GM23248 (cell line): ENCODE measurements around the gene ZNF175. TPM values are rescaled to one million over a fixed set of nuclear protein-coding genes. Genes with fewer than 3 reads are reported as not detected.

ENCODE experiments used
- DNase-seq: peaks from one replicate; pipeline ENCODE4 v3.0.0-alpha.2; 2015
- H2AFZ ChIP-seq: fragments of 200-600 bp; sonication (generic); 2 replicates; pipeline ENCODE4 v1.6.1; 2016; ENCODE audit warnings: antibody characterized with exemption
- H3F3A ChIP-seq: fragments of 200-600 bp; sonication (generic); 2 replicates; pipeline ENCODE4 v1.6.1; 2016; ENCODE audit warnings: mild to moderate bottlenecking, antibody characterized with exemption, mixed run types; ENCODE audit not compliant: insufficient read depth
- H3K27ac ChIP-seq: fragments of 200-600 bp; sonication (generic); 2 replicates; pipeline ENCODE4 v1.5.1; 2016; ENCODE audit warnings: mild to moderate bottlenecking
- H3K27me3 ChIP-seq: fragments of 200-600 bp; sonication (generic); replicated peaks from 2 replicates; pipeline ENCODE4 v1.6.1; 2016; ENCODE audit warnings: mild to moderate bottlenecking; ENCODE audit not compliant: insufficient read depth
- H3K36me3 ChIP-seq: fragments of 200-600 bp; sonication (generic); 2 replicates; pipeline ENCODE4 v1.6.1; 2016; ENCODE audit warnings: low read depth, mild to moderate bottlenecking
- H3K4me1 ChIP-seq: fragments of 200-600 bp; sonication (generic); 2 replicates; pipeline ENCODE4 v1.6.1; 2016; ENCODE audit warnings: mild to moderate bottlenecking; ENCODE audit not compliant: insufficient read depth
- H3K4me2 ChIP-seq: fragments of 200-600 bp; sonication (generic); one replicate; pipeline ENCODE4 v1.6.1; 2016; ENCODE audit warnings: mild to moderate bottlenecking; ENCODE audit not compliant: unreplicated experiment
- H3K4me3 ChIP-seq: fragments of 200-600 bp; sonication (generic); 2 replicates; pipeline ENCODE4 v1.5.1; 2016; ENCODE audit warnings: mild to moderate bottlenecking
- H3K79me2 ChIP-seq: fragments of 200-600 bp; sonication (generic); 2 replicates; pipeline ENCODE4 v1.6.1; 2016; ENCODE audit warnings: mild to moderate bottlenecking; ENCODE audit not compliant: insufficient read depth
- H3K9ac ChIP-seq: fragments of 200-600 bp; sonication (generic); 2 replicates; pipeline ENCODE4 v1.6.1; 2016; ENCODE audit warnings: mild to moderate bottlenecking
- H3K9me2 ChIP-seq: fragments of 200-600 bp; sonication (generic); 2 replicates; pipeline ENCODE4 v1.6.1; 2016; ENCODE audit warnings: mixed run types, mild to moderate bottlenecking, moderate library complexity; ENCODE audit not compliant: insufficient read depth
- H3K9me3 ChIP-seq: fragments of 200-600 bp; sonication (generic); one replicate; pipeline ENCODE4 v1.6.1; 2017; ENCODE audit warnings: low read depth
- H4K20me1 ChIP-seq: fragments of 200-600 bp; sonication (generic); 2 replicates; pipeline ENCODE4 v1.6.0; 2016; ENCODE audit not compliant: insufficient read depth
- EZH2 ChIP-seq: fragments of 200-600 bp; sonication (generic); IDR thresholded peaks from 2 replicates; pipeline ENCODE4 v1.6.1; 2018; ENCODE audit warnings: antibody characterized with exemption, mild to moderate bottlenecking; ENCODE audit not compliant: insufficient read depth, poor library complexity, severe bottlenecking
- EZH2phosphoT487 ChIP-seq: fragments of 200-600 bp; sonication (generic); IDR thresholded peaks from 2 replicates; pipeline ENCODE4 v1.6.1; 2018; ENCODE audit warnings: antibody characterized with exemption, moderate library complexity, mild to moderate bottlenecking, low read depth; ENCODE audit not compliant: insufficient read depth
- WGBS, 2 experiments: methylation state at CpG; one replicate each; pipeline ENCODE4 v1.1.6; 2015 to 2017; ENCODE audit warnings: low lambda C conversion rate in 2 of 2, low coverage in 1 of 2; ENCODE audit errors: missing lambda C conversion rate in 2 of 2; 5-methylcytosine and 5-hydroxymethylcytosine counted together
- in situ Hi-C: fragments of 300-500 bp; cut with MboI; formaldehyde crosslinking; loops from 2 replicates; pipeline ENCODE4 v1.15.0; 2020
- polyA plus RNA-seq: library from polyadenylated mRNA; unstranded; fragments of >200 nt; fragmentation: Nextera tagmentation; extraction: Ambion mirVana; gene quantifications from 2 replicates; pipeline ENCODE4 v1.2.1, GENCODE V29; 2016
- total RNA-seq: library from RNA; depleted of rRNA; stranded (reverse); fragments of >200 nt; shearing (Covaris generic); gene quantifications from 2 replicates; pipeline ENCODE4 v1.2.3, GENCODE V29; 2014

Gene ZNF175
- total and polyA plus RNA-seq, 2 experiments from 2014 or later: 2.4 to 2.6 TPM

- no peaks in the 10 kb centered on the region for H3K79me2 ChIP-seq
- DNase-seq: no peak
- H4K20me1 ChIP-seq: no peaks in the 10 kb centered on the region
- no peaks in the 10 kb centered on the region for H3K36me3 ChIP-seq
- in situ Hi-C loops: no loop called here
- WGBS, 2 experiments: 0 to 5% methylated on average over 4 of the region's 4 CpGs
- no peaks in the 10 kb centered on the region for H3F3A ChIP-seq
- no peak overlapping the region for H3K27ac ChIP-seq
- no peak overlapping the region for H3K4me3 ChIP-seq
- H3K4me1 ChIP-seq: no peaks in the 10 kb centered on the region
- no peaks in the 10 kb centered on the region for H3K27me3 ChIP-seq
- no peaks in the 10 kb centered on the region for H3K9me2 ChIP-seq
- H3K9ac ChIP-seq: no peak overlapping the region
- no peak for TF ChIP-seq EZH2
- TF ChIP-seq EZH2phosphoT487: no peak
- H3K4me2 ChIP-seq: no peak overlapping the region
- no peak overlapping the region for H2AFZ ChIP-seq
- H3K9me3 ChIP-seq: no peaks in the 10 kb centered on the region
Observed at GRCh38 chr19:51560339-51560738, 10.7 kb upstream of the ZNF175 start.

- no peaks in the 10 kb centered on the region for H3K4me1 ChIP-seq
- H3K4me2 ChIP-seq: no peak overlapping the region
- no peaks in the 10 kb centered on the region for H3K9me2 ChIP-seq
- H3K9ac ChIP-seq: no peak overlapping the region
- H3K4me3 ChIP-seq: no peak overlapping the region
- in situ Hi-C loops: no loop called here
- TF ChIP-seq EZH2phosphoT487: no peak
- TF ChIP-seq EZH2: no peak
- H3K27me3 ChIP-seq: no peaks in the 10 kb centered on the region
- no peak overlapping the region for H3K27ac ChIP-seq
- DNase-seq: no peak
- H3K9me3 ChIP-seq: no peaks in the 10 kb centered on the region
- no peaks in the 10 kb centered on the region for H3K79me2 ChIP-seq
- no peaks in the 10 kb centered on the region for H3K36me3 ChIP-seq
- 14 to 16% methylated on average over 6 of the region's 6 CpGs for WGBS, 2 experiments
- H4K20me1 ChIP-seq: no peaks in the 10 kb centered on the region
- no peaks in the 10 kb centered on the region for H3F3A ChIP-seq
- H2AFZ ChIP-seq: no peak overlapping the region
Observed at GRCh38 chr19:51564791-51565190, 6.3 kb upstream of the ZNF175 start.

GRCh38 chr19:51565583-51565982 is 5.5 kb upstream of the ZNF175 start:
- TF ChIP-seq EZH2phosphoT487: no peak
- no peak for TF ChIP-seq EZH2
- Histone ChIP-seq H3K27ac (no peak overlapping the region), H3K4me3 (no peak overlapping the region), H2AFZ (no peak overlapping the region), H3F3A (no peaks in the 10 kb centered on the region), H3K27me3 (no peaks in the 10 kb centered on the region), H3K4me1 (no peaks in the 10 kb centered on the region), H3K9me3 (no peaks in the 10 kb centered on the region), H3K9me2 (no peaks in the 10 kb centered on the region), H3K79me2 (no peaks in the 10 kb centered on the region), H3K36me3 (no peaks in the 10 kb centered on the region), H3K4me2 (no peak overlapping the region), H4K20me1 (no peaks in the 10 kb centered on the region), H3K9ac (no peak overlapping the region)
- 31 to 36% methylated on average over 4 of the region's 4 CpGs for WGBS, 2 experiments
- in situ Hi-C loops: no loop called here
- DNase-seq: no peak

GRCh38 chr19:51566489-51567100 is 4.5 kb upstream of the ZNF175 start:
- H3K27me3 ChIP-seq: no peaks in the 10 kb centered on the region
- TF ChIP-seq EZH2phosphoT487 (no peak), EZH2 (no peak)
- 47 to 50% methylated on average over 8 of the region's 8 CpGs for WGBS, 2 experiments
- no peak overlapping the region for H3K4me3 ChIP-seq
- no peak overlapping the region for H3K4me2 ChIP-seq
- H3K4me1 ChIP-seq: no peaks in the 10 kb centered on the region
- H3K79me2 ChIP-seq: peaks cover 5% of the 10 kb centered on the region
- H3K9me3 ChIP-seq: no peaks in the 10 kb centered on the region
- H3K36me3 ChIP-seq: no peaks in the 10 kb centered on the region
- no peak overlapping the region for H3K27ac ChIP-seq
- no peaks in the 10 kb centered on the region for H3K9me2 ChIP-seq
- in situ Hi-C loops: no loop called here
- DNase-seq: no peak
- H3K9ac ChIP-seq: no peak overlapping the region
- H4K20me1 ChIP-seq: no peaks in the 10 kb centered on the region
- 0 out of 2 replicates have a peak, but pooled peaks cover 1% of the 10 kb centered on the region for H3F3A ChIP-seq
- H2AFZ ChIP-seq: no peak overlapping the region

GRCh38 chr19:51567583-51567982 is 3.5 kb upstream of the ZNF175 start:
- Histone ChIP-seq H3K9ac (no peak overlapping the region), H3K79me2 (peaks cover 15% of the 10 kb centered on the region), H3K4me3 (no peak overlapping the region), H3K9me3 (no peaks in the 10 kb centered on the region), H4K20me1 (no peaks in the 10 kb centered on the region), H3K27me3 (no peaks in the 10 kb centered on the region), H3K4me1 (peaks cover 5% of the 10 kb centered on the region), H3K36me3 (no peaks in the 10 kb centered on the region), H3K4me2 (no peak overlapping the region), H2AFZ (no peak overlapping the region), H3K27ac (no peak overlapping the region), H3K9me2 (no peaks in the 10 kb centered on the region), H3F3A (peaks cover 11% of the 10 kb centered on the region)
- 35 to 38% methylated on average over 4 of the region's 4 CpGs for WGBS, 2 experiments
- in situ Hi-C loops: no loop called here
- no peak for DNase-seq
- TF ChIP-seq EZH2: no peak
